Measurements from ENCODE around the gene KCNQ1. TPM values are rescaled to one million over a fixed set of nuclear protein-coding genes. Genes with fewer than 3 reads are reported as not detected.
A peak's percentile ranks its signal among the peaks of the same experiment; 100 is the strongest.

The KCNQ1 gene
- total RNA-seq, 1 experiment from 2014 or later, result 2.3 TPM

GRCh38 chr11:2445746-2446551, 1.1 kb downstream of the KCNQ1 start:
- peaks cover 7% of the 10 kb centered on the region for H3K23me2 ChIP-seq (ENCODE audit: insufficient read length, low read depth, low read length, poor library complexity, severe bottlenecking)
- no peak overlapping the region for H2AFZ ChIP-seq (ENCODE audit: low read length)
- no peaks in the 10 kb centered on the region for H3K4me1 ChIP-seq (ENCODE audit: insufficient read depth, low read length)
- H3K23ac ChIP-seq (ENCODE audit: insufficient read length, low read depth, low read length), result no peak overlapping the region
- H3K79me1 ChIP-seq (ENCODE audit: insufficient read depth, low read depth, low read length, poor library complexity, severe bottlenecking), result no peaks in the 10 kb centered on the region
- H2AK5ac ChIP-seq (ENCODE audit: insufficient read length, low read length), result no peak overlapping the region
- peak overlapping the region; percentile 27 for H3K4me2 ChIP-seq (ENCODE audit: insufficient read depth, insufficient read length, low read length)
- no peak for DNase-seq
- WGBS (ENCODE audit: extremely low coverage, insufficient read length, low lambda C conversion rate), result no CpG with 5 or more reads among the region's 23 CpGs
- H4K8ac ChIP-seq (replicated peaks; ENCODE audit: insufficient read length, low read depth, low read length), result no peak overlapping the region
- Mint-ChIP-seq H3K4me1 (peaks cover 0 to 3% of the 10 kb centered on the region in 2 experiments; a peak in 2 of 4 replicates), H3K9me3 (peaks cover 3 to 10% of the 10 kb centered on the region in 2 experiments; a peak in 3 of 5 replicates), H3K27ac (no peak overlapping the region), H3K27me3 (ENCODE audit: low read depth) (peaks cover 88% of the 10 kb centered on the region), H3K36me3 (ENCODE audit: insufficient read depth in 1 of 3, low read depth in 3 of 3) (no peaks in the 10 kb centered on the region; a peak in 1 of 7 replicates), H3K4me3 (peak overlapping the region; percentile 58 to 80)
- no peak overlapping the region for H2BK12ac ChIP-seq (ENCODE audit: insufficient read length, low read depth, low read length)
- H3K27ac ChIP-seq (ENCODE audit: insufficient read length, low read depth, low read length), result no peak overlapping the region
- no peaks in the 10 kb centered on the region for H3K9me3 ChIP-seq (ENCODE audit: control insufficient read depth, low read depth, low read length)
- no peak for TF ChIP-seq CTCF (conservative IDR thresholded peaks at IDR 0.05)
- no peak overlapping the region for H4K91ac ChIP-seq (ENCODE audit: insufficient read length, low read depth, low read length)
- no peak overlapping the region for H4K5ac ChIP-seq (ENCODE audit: insufficient read length, low read depth, low read length)
- no peak overlapping the region for H3T11ph ChIP-seq (ENCODE audit: low read length)
- H3K56ac ChIP-seq (ENCODE audit: insufficient read length, low read depth, low read length), result no peak overlapping the region
- H3K18ac ChIP-seq (ENCODE audit: insufficient read length, low read depth, low read length), result no peak overlapping the region
- no peak overlapping the region for H2BK5ac ChIP-seq (ENCODE audit: insufficient read length, low read length)
- H3K9ac ChIP-seq (ENCODE audit: extremely low read depth, insufficient read length, low read length), result no peak overlapping the region
- no peak overlapping the region for H3K4ac ChIP-seq (ENCODE audit: low read depth, low read length)
- H3K27me3 ChIP-seq (ENCODE audit: insufficient read depth, low read length), result peaks cover 24% of the 10 kb centered on the region; the same call in 1 of the 2 replicates
- H2BK20ac ChIP-seq (ENCODE audit: low read depth, low read length, poor library complexity, severe bottlenecking), result no peak overlapping the region
- H2BK15ac ChIP-seq (ENCODE audit: low read depth, low read length), result no peak overlapping the region
- no peak overlapping the region for H3K14ac ChIP-seq (ENCODE audit: insufficient read depth, low read length)
- H2BK120ac ChIP-seq (ENCODE audit: low read depth, low read length, poor library complexity, severe bottlenecking), result no peak overlapping the region
- H4K20me1 ChIP-seq (ENCODE audit: control insufficient read depth, insufficient read depth, insufficient read length), result no peaks in the 10 kb centered on the region
- H3K79me2 ChIP-seq (ENCODE audit: insufficient read depth, low read length), result no peaks in the 10 kb centered on the region

Data from H9 (cell line).